ENCODE data around the gene PPP1R14C. TPM values are rescaled to one million over a fixed set of nuclear protein-coding genes. Genes with fewer than 3 reads are reported as not detected.

PPP1R14C gene
- total and polyA plus RNA-seq, 10 of the 15 experiments (the other 5 are each of a cell fraction or from before 2014, with no cell fraction given): 0.07 to 1.6 (median 0.13) TPM; not detected in 4

- Histone ChIP-seq H3K27me3 (replicated peaks in 1 of 2; ENCODE audit: control insufficient read depth in 2 of 2, insufficient read depth in 2 of 2, low read length in 1 of 2) (peaks cover 0 to 8% of the 10 kb centered on the region in 2 experiments; a peak in 2 of 4 replicates), H3K9me3 (replicated peaks; ENCODE audit: control insufficient read depth, insufficient read depth, low read length) (no peaks in the 10 kb centered on the region), H3K27ac (ENCODE audit: control insufficient read depth, insufficient read depth) (no peak overlapping the region), H3K36me3 (ENCODE audit: control insufficient read depth in 2 of 2, insufficient read depth in 2 of 2, low read length in 1 of 2) (no peaks in the 10 kb centered on the region), H2AFZ (ENCODE audit: control insufficient read depth, low read depth, low read length) (no peak overlapping the region), H4K20me1 (ENCODE audit: control insufficient read depth, insufficient read depth) (no peaks in the 10 kb centered on the region), H3K4me3 (no peak overlapping the region), H3K79me2 (ENCODE audit: control insufficient read depth, insufficient read depth, low read length) (no peaks in the 10 kb centered on the region), H3K4me2 (ENCODE audit: control insufficient read depth, insufficient read depth) (no peak overlapping the region), H3K4me1 (ENCODE audit: control insufficient read depth, insufficient read depth, low read length) (no peaks in the 10 kb centered on the region), H3K9ac (ENCODE audit: control insufficient read depth, insufficient read depth, low read length) (no peak overlapping the region)
- BruUV-seq (replicated peaks): no TSS peak
- no peak for FAIRE-seq
- CTCF ChIA-PET: interaction anchor here (1.0 kb wide), 1 partner anchor 205 kb away, joined by 3 read pairs; no protein-coding TSS in a partner anchor
- in situ Hi-C loops (cut with MboI) (no loop called here), intact Hi-C loops (cut with micrococcal nuclease; ENCODE audit: unreplicated experiment) (no loop called here)
- POLR2A ChIA-PET: interaction anchor here (0.5 to 1.2 kb wide), 2 partner anchors 11 to 536 kb away, joined by 3 to 5 read pairs; no protein-coding TSS in a partner anchor
- RAD21 ChIA-PET (ENCODE audit: unreplicated experiment): interaction anchor here (1.1 kb wide), 1 partner anchor 73 kb away, joined by 3 read pairs; no protein-coding TSS in a partner anchor
- TF ChIP-seq SP1 (IDR thresholded peaks at IDR 0.05; ENCODE audit: low read depth, low read length) (no peak), RAD21 (IDR thresholded peaks at IDR 0.05; ENCODE audit: insufficient read depth, low read depth, low read length) (no peak), MYC (IDR thresholded peaks at IDR 0.05; ENCODE audit: insufficient read depth, insufficient read length, insufficient replicate concordance, low read length, severe bottlenecking) (no peak), SMARCA5 (IDR thresholded peaks at IDR 0.05) (no peak), CBX5 (IDR thresholded peaks at IDR 0.05; ENCODE audit: low read depth) (no peak), STAT3 (IDR thresholded peaks at IDR 0.05; ENCODE audit: low read depth, low read length) (no peak), KDM1A (IDR thresholded peaks at IDR 0.05; ENCODE audit: borderline replicate concordance) (no peak), DPF2 (IDR thresholded peaks at IDR 0.05) (no peak), BHLHE40 (IDR thresholded peaks at IDR 0.05; ENCODE audit: borderline replicate concordance in 1 of 2, low read depth in 2 of 2, low read length in 1 of 2) (no peak), ZNF274 (IDR thresholded peaks at IDR 0.05; ENCODE audit: insufficient read depth, insufficient read length) (no peak), ZBED1 (IDR thresholded peaks at IDR 0.05; ENCODE audit: borderline replicate concordance) (no peak), EP300 (IDR thresholded peaks at IDR 0.05; ENCODE audit: borderline replicate concordance in 1 of 2, control insufficient read depth in 1 of 2, low read depth in 2 of 2, low read length in 2 of 2) (no peak), PML (IDR thresholded peaks at IDR 0.05; ENCODE audit: low read length) (no peak)
- SMC1A ChIA-PET (ENCODE audit: uncharacterized antibody, unreplicated experiment): interaction anchor here (0.6 to 2.4 kb wide), 4 partner anchors 14 to 241 kb away, joined by 3 to 6 read pairs (median 4); no protein-coding TSS in a partner anchor
- 4% methylated on average over 6 of the region's 6 CpGs for WGBS (ENCODE audit: insufficient coverage, insufficient replicate concordance, low lambda C conversion rate, missing lambda C conversion rate)
- DNase-seq (ENCODE audit: low read depth, low spot score): no peak
- ATAC-seq: no peak
These were observed 11.2 kb downstream of the PPP1R14C start for GRCh38 chr6:150153905-150154492.

All from GM12878 (cell line).